HG02981 (cell line): ENCODE data around the gene CYB561D1.

Experiments
- ATAC-seq: cut with Tn5 transposase; IDR thresholded peaks from one replicate; pipeline ENCODE4 v1.9.1; 2021; ENCODE audit warnings: mild to moderate bottlenecking, moderate library complexity; ENCODE audit not compliant: unreplicated experiment

Gene CYB561D1

DNA sequence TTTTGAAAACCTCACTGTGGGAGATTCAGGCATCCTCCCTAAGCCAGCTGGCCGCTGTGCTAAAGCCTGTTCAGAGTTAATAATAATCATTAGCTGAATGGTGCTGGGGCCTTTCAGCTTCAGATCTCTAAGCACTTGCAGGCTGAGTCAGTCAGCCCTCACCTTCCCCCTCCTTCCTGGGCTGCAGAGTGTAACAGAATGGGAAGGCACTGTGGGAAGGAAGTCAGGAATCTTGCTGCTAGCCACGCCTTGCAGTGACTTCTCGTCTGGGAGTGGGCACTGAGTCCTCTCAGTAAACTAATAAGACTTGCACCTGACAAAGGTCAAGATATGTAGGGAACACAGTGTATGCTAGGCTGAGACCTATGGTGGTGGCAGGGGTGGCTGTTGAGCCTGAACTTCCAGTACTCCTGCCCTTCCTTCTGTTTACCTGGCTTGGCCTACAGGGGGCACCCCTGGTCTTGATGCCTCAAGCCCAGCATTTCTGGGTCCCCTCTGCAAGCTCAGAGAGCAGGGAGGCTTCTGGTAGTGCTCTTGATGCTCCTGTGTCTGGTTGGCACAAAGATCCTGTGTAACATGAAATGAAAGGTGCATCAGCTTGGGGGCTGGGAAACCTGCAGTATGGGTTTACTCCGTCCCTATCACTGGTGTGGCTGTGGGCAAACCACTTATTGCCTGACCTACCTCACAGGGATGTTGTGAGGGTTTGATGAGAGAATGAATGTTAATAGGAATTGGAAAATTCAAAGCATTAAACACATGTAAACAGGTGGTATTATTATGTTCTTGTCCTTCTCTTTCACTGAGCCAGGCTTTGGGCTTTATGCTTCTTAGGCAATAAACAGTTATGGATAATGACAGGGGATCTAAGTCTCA lies 6.0 kb downstream of the CYB561D1 start:
- ATAC-seq: no peak

DNA sequence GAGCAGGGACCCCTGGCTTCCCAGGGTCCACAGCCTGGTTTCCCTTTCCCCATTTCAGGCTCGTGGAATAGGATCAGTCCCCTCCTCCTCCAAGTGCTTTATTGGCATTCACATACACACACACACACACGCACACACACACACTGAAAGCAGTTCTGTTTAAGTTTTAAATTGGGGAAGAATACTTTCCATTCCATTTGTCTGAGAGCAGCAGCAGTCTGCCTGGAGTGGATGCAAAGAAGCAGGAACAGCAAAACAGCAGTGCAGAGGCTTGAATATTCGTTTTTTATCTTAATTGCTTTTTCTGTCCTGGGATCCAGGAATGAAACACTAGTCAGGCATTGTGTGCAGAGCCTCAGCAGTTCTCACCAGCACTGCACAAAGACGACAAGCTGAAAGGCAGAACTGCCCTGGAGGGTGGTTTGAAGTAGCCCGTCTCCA lies 7.1 kb downstream of the CYB561D1 start:
- ATAC-seq: no peak

DNA sequence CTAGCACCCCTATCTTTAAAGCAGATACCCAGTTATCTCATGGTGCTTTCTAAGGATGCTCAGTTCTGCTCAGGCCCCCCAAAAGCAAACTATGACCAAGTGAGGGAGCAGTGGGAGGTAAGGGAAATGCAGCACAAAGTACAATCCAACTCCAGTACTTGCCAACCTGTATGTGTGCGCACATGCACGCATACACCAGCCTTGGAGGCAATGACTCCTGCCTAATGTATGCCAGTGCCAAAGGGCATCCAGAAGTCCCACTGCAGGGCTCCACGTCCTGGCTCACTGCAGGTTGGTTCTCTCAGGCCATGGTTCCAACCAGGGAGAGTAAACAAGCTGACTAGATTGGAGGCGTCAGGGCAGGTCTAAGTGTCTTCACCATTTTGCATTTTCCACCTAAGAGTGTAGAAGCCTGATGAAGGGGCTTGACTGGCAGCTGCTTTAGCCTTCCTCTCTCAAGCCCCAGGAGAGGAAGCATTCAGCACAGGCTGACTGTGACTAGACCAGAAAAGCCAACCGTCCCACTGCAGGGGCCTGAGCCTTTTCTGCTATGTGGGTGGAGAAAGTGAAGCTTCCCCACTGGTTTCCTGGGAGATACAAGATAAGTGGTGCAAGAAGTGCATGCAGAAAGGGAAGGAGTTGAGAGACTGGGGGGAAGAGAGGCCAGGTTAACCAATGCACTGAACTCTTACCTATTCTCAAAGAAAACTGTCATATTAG lies 7.9 kb downstream of the CYB561D1 start:
- no peak for ATAC-seq

DNA sequence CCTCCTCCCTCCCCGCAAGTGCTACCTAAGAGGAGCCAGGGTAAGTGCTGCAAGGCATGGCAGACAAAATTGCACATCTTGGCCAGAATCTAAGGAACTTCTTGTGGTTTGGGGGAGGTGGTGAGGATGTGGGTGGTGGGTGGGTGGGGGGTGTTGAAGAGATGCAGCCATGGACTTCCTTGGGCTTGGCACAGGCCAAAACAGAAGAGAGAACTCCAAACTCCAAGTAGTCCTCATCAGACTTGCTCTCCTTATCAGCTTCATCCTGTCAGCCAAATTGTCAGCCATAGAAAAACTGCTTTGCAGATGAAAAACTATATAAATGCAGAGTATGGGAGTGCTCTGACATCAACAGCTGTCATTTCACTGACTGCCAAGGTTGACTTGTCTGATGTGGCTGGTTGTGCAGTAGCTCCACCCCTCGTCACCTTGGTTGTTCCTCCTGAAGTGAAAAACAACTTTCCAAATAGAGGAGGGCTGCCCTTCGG lies 8.5 kb downstream of the CYB561D1 start:
- ATAC-seq: no peak

DNA sequence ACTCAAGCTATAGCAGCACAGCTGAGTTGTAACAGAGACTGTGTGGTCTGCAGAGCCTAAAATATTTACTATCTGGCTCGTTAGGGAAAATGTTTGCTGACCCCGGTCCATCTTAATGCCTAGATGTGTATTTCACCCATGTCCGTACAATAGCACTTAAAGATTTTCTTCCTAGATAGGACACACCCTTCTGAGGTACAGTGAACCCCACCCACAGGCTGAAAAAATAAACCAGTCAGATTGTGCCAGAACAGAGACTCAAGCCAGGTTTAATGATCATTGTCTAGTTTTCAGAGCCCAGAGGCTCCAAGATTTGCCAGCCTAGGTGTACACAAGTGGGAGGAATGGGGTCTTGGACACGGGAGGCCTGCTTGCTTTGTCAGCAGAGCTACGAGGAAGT lies 10.0 kb downstream of the CYB561D1 start:
- no peak for ATAC-seq

GRCh38 chr1:109504974-109505373 lies 11.1 kb downstream of the CYB561D1 start:
- no peak for ATAC-seq

GRCh38 chr1:109508001-109508872 lies 14.3 kb downstream of the CYB561D1 start:
- no peak for ATAC-seq

GRCh38 chr1:109508873-109509175 lies 14.9 kb downstream of the CYB561D1 start:
- ATAC-seq: no peak

DNA sequence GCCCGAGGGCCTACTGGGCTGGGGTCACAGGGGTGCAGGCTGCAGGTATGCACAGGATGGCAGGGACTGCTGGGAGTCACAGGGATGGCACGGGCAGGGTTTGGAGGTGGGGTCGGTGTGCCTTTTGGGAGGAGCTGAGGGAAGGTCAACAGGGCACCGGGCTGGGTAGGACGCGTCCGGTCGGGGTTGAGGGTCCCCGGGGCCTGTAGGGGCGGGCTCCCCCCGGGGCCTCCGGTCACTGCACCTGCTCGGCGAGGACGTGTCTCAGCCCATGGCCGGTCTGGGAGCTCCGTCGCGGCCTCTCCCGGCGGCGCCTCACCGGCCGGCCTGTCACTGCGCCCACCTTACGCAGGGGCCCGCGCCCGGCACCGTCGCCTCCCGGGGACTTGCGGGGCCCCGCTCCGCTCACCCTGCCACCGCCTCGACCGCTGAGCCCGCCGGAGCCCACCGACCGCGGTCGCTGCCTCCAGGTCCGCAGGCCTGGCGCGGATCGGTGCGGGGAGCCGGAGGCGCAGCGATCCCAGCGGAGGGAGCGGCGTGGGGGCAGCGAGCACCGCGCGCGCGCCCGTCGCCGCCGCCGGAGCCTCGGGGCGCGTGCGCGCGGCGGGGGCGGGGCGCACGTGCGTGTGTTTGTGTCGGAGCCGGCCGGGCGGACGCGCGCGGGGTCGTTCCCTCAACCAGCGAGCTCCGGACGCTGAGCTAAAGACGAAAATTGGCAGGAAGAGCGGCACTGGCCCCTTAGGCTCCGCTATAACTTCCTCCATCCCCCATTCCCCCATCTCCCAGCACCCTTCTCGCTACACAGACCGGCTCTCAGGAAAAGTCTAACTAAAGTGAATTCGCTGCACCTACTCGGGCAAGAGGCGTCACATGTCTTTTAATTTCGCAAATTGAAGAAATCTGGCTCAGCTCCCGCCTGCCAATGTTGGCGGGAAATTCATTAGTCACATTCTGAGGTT lies 15.6 kb downstream of the CYB561D1 start, which contains the start of gene AMIGO1:
Gene AMIGO1, minus strand, starts transcription at position 552 of the 959 bp plus-strand sequence. CDS start 815 bp downstream, outside the sequence.
- no peak for ATAC-seq

DNA sequence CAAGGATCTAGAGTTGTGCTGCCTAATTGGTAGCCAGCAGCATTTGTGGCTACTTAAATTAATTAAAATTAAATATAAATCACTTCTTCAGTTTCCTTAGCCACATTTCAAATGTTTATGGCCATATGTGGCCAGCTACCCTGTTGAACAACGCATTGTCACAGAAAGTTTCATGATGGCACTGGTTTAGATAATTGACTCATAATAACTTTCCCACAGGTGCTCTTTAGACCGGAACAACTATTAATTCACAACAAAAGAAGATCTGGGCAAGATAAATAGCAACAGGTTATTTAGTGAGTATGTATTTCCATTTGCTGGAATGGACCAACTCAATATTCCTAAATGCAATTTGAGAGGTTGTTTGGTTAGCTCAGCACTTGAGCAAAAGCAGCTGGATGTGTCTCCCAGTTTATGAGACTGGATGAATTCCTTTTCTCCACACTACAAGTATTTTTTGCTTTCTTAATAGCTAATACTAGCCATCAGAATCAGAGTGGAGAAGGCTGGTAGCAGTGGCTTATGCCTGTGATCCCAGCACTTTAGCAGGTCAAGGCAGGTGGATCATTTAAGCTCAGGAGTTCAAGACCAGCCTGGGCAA lies 19.3 kb downstream of the CYB561D1 start:
- ATAC-seq: no peak

- ATAC-seq: no peak
Measured at GRCh38 chr1:109514846-109515245, 21.0 kb downstream of the CYB561D1 start.

DNA sequence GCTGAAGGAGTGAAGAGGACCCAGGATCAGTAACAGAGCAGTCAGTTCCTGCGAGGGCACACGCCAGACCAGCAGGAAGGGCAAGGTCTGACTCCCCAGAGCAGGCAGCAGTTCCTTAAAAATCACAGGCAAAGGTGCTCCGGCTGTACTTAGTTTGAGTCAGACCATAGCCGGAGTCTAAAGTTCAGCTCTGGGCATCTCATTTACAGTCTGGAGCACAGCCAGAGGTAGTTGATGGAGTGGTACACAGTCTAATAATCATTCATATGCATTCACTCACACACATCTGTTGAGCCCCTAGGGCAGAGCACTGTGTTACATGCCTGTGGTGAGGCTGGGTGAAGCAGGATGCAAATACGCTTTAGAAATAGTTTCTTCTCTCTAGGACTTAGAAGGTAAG lies 23.0 kb downstream of the CYB561D1 start:
- ATAC-seq: no peak

GRCh38 chr1:109517337-109517736 lies 23.4 kb downstream of the CYB561D1 start:
- no peak for ATAC-seq

DNA sequence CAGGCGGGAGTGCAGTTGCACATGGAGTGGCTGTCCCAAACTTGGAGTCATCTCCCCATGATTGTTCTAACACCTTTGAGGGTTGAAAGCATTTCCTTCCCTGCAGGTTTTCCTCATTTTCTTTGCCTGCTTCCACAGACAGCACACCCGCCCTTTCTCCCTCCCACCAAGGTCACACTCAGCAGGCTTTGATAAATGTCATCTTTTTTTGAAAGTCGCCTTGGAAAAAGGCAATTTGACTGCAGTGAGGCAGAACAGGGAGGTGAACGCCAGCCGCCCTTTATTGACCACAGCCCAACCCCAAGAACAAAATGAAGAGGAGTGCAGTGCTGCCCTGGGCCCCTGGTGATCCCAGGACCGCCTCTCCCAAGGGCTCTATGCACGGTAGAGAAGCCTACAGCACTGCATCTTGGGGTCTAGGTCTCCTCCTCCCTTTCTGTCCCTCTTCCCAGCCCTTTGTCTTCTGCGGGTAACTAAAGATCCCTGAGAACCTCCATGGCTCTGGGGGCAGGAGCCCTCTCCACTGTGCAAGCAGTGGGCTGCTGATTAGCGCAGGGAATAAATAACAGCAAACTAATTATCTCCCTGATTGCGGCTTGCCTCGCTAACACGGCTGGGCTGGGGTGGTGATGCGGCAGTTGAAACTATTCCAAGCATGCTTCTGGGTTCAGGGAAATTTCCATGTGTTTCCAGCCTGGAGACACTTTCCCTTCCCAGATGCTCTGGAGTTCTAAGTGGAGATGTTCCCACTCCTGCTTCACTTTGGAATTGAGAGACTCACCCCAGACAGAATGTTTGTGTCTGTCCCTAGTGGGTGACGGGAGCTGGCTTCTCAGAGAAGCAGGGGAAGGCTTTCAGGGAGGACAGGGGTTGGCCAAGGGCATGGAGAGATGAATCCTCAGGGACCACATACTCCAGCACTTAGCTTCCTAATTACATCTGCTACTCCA lies 27.4 kb downstream of the CYB561D1 start:
- no peak for ATAC-seq

- no peak for ATAC-seq
Measured at GRCh38 chr1:109522026-109522425, 28.1 kb downstream of the CYB561D1 start.

- no peak for ATAC-seq
Measured at GRCh38 chr1:109523706-109524105, 29.8 kb downstream of the CYB561D1 start.

DNA sequence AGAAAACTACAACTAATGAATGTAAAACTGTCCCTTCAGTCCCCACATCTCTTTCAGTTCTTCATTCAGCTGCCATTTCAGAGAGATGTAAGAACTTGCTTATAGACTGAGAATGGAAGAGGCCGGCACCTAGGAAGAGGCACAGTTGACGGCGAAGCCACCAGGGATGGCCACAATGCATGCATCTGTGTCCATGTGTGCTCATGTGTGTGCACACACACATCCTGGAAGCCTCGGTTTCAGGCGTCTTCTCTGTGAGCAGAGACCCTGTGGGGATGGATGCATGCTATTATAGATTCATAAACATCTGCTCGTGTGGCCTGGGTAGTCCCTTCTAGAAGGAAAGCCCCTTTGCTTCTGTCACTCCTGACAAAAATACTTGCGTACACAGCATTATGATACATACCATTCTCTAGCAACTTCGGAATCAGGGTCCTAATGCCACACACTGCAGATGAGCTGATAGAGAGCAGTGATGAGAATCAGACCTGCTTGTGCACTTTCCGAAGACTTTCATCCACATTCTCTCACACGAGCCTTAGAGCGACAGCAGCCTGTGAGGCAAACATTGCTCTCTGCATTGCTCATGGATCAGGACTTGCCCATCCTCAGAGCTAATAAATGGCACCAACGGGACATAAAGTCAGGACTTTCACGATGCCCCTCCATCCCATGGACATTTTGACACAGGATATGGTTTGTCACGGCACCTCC lies 33.4 kb downstream of the CYB561D1 start:
- ATAC-seq: peak; percentile 53
